ENCODE results near the gene LMAN1L. TPM values are rescaled to one million over a fixed set of nuclear protein-coding genes. Genes with fewer than 3 reads are reported as not detected.
A peak's percentile ranks its signal among the peaks of the same experiment; 100 is the strongest.

The LMAN1L gene
- total and polyA plus RNA-seq, 10 donors, result 2.4 to 164 (median 81.2) TPM

- 60 to 76% (median 67%) methylated on average over 4 of the region's 4 CpGs for WGBS, 5 donors
- intact Hi-C loops (cut with DNase I; ENCODE audit: low total_unique reads), result loop anchor here (5.0 to 10.0 kb wide), 2 partner anchors 182 to 434 kb away; partner anchors contain the start of gene C15orf39
- DNase-seq, result no peak
- H3K36me3 ChIP-seq, result no peaks in the 10 kb centered on the region
- H3K27me3 ChIP-seq (replicated peaks in 1 of 7), result peaks cover 0 to 12% (median 0%) of the 10 kb centered on the region in 7 donors
- peaks cover 23 to 60% (median 51%) of the 10 kb centered on the region in 6 donors for H3K4me1 ChIP-seq
- H3K4me3 ChIP-seq, result no peak overlapping the region
- no peaks in the 10 kb centered on the region for H3K9me3 ChIP-seq
- TF ChIP-seq CTCF (IDR thresholded peaks at IDR 0.05 in 8 of 11, conservative IDR thresholded peaks at IDR 0.05 in 3 of 11) (no peak), POLR2AphosphoS5 (IDR thresholded peaks at IDR 0.05) (no peak), POLR2A (IDR thresholded peaks at IDR 0.05) (no peak)
- H3K27ac ChIP-seq, result no peak overlapping the region
Measured at GRCh38 chr15:74770211-74770903, 42.3 kb upstream of the LMAN1L start.

GRCh38 chr15:74773329-74773728, 39.3 kb upstream of the LMAN1L start:
- Histone ChIP-seq H3K27me3 (replicated peaks in 1 of 7) (peaks cover 0 to 2% (median 0%) of the 10 kb centered on the region in 7 donors), H3K36me3 (no peaks in the 10 kb centered on the region), H3K27ac (peak overlapping the region in 3 of 8 donors; percentile 23 to 99 (median 99)), H3K4me1 (peaks cover 52 to 89% (median 80%) of the 10 kb centered on the region in 6 donors), H3K9me3 (no peaks in the 10 kb centered on the region), H3K4me3 (no peak overlapping the region)
- intact Hi-C loops (cut with DNase I; ENCODE audit: low total_unique reads), result loop anchor here (5.0 to 10.0 kb wide), 2 partner anchors 179 to 431 kb away; partner anchors contain the start of gene C15orf39
- TF ChIP-seq CTCF (IDR thresholded peaks at IDR 0.05 in 8 of 11, conservative IDR thresholded peaks at IDR 0.05 in 3 of 11), result no peak
- TF ChIP-seq POLR2AphosphoS5 (IDR thresholded peaks at IDR 0.05), result no peak
- no peak for TF ChIP-seq POLR2A (IDR thresholded peaks at IDR 0.05)
- DNase-seq, result no peak
- WGBS, 5 donors, result 83 to 93% (median 88%) methylated on average over 4 to 5 of the region's 5 CpGs

- intact Hi-C loops (cut with DNase I; ENCODE audit: low total_unique reads), result loop anchor here (5.0 to 10.0 kb wide), 2 partner anchors 179 to 431 kb away; partner anchors contain the start of gene C15orf39
- TF ChIP-seq POLR2A (IDR thresholded peaks at IDR 0.05), result no peak
- no peak for TF ChIP-seq POLR2AphosphoS5 (IDR thresholded peaks at IDR 0.05)
- TF ChIP-seq CTCF (IDR thresholded peaks at IDR 0.05 in 8 of 11, conservative IDR thresholded peaks at IDR 0.05 in 3 of 11), result no peak
- peaks cover 57 to 89% (median 80%) of the 10 kb centered on the region in 6 donors for H3K4me1 ChIP-seq
- no peaks in the 10 kb centered on the region for H3K36me3 ChIP-seq
- peak overlapping the region in 4 of 8 donors; percentile 23 to 99 (median 98) for H3K27ac ChIP-seq
- H3K27me3 ChIP-seq (replicated peaks in 1 of 7), result no peaks in the 10 kb centered on the region
- no peaks in the 10 kb centered on the region for H3K9me3 ChIP-seq
- DNase-seq, result no peak
- H3K4me3 ChIP-seq, result no peak overlapping the region
- 71 to 82% (median 74%) methylated on average over 5 of the region's 5 CpGs for WGBS, 5 donors
Measured at GRCh38 chr15:74773731-74774252, 38.8 kb upstream of the LMAN1L start.

- intact Hi-C loops (cut with DNase I; ENCODE audit: low total_unique reads), result loop anchor here (10.0 kb wide), 1 partner anchor 430 kb away; the partner anchor contains the start of gene C15orf39
- TF ChIP-seq POLR2A (IDR thresholded peaks at IDR 0.05) (no peak), POLR2AphosphoS5 (IDR thresholded peaks at IDR 0.05) (no peak), CTCF (IDR thresholded peaks at IDR 0.05 in 8 of 11, conservative IDR thresholded peaks at IDR 0.05 in 3 of 11) (no peak)
- peak; percentile 77 for DNase-seq
Measured at GRCh38 chr15:74775132-74775562, 37.5 kb upstream of the LMAN1L start.

More at GRCh38 chr15:74775132-74775562, 37.5 kb upstream of the LMAN1L start:
- Histone ChIP-seq H3K9me3 (no peaks in the 10 kb centered on the region), H3K4me3 (peak overlapping the region in 1 of 8 donors; percentile 10), H3K36me3 (no peaks in the 10 kb centered on the region), H3K27ac (peak overlapping the region; percentile 30 to 99 (median 96)), H3K27me3 (replicated peaks in 1 of 7) (no peaks in the 10 kb centered on the region), H3K4me1 (peaks cover 69 to 98% (median 91%) of the 10 kb centered on the region in 6 donors)
- 44 to 65% (median 54%) methylated on average over 5 of the region's 5 CpGs for WGBS, 5 donors
